ENCODE results near the gene SKIL.

- no peak for TF ChIP-seq EZH2phosphoT487 (IDR thresholded peaks at IDR 0.05; ENCODE audit: low read length)
- no peak for TF ChIP-seq CTCF (IDR thresholded peaks at IDR 0.05; ENCODE audit: low read length)
- TF ChIP-seq EZH2 (optimal IDR thresholded peaks at IDR 0.05; ENCODE audit: low read depth, low read length): no peak
Measured at GRCh38 chr3:170420307-170420821, 62.8 kb downstream of the SKIL start.

Measured in MM.1S (cell line).